Caco-2 (cell line): Measurements from ENCODE around the gene WWC2. TPM values are rescaled to one million over a fixed set of nuclear protein-coding genes. Genes with fewer than 3 reads are reported as not detected.

Source experiments
- BruUV-seq: library from RNA; stranded (reverse); fragments of 400-500 nt; replicated peaks from 2 replicates; lab custom pipeline; 2021; lab: Mats Ljungman, UMichigan
- CTCF ChIA-PET: fragments of 300-600 bp; sonication (Branson Sonifier 250); formaldehyde crosslinking; loops from one replicate; lab custom pipeline; 2022; ENCODE audit warnings: antibody characterized with exemption; lab: Charles Lee
- POLR2A ChIA-PET: fragments of 300-600 bp; sonication (Branson Sonifier 250); formaldehyde crosslinking; loops from one replicate; lab custom pipeline; 2022; ENCODE audit warnings: antibody characterized with exemption; lab: Charles Lee
- DNase-seq, 2 experiments: peaks; one replicate each; pipeline versions ENCODE4 v3.0.0 to v3.0.0-alpha.2; 2020 to 2022
- H3K27me3 ChIP-seq: replicated peaks from 2 replicates; pipeline ENCODE4 v1.6.0; 2011; ENCODE audit warnings: low read length; ENCODE audit not compliant: control insufficient read depth, insufficient read depth
- H3K36me3 ChIP-seq: 2 replicates; pipeline ENCODE4 v1.5.1; 2011; ENCODE audit warnings: low read length; ENCODE audit not compliant: control insufficient read depth, insufficient read depth
- H3K4me1 ChIP-seq: fragments of 250-450 bp; sonication (Bioruptor Pico); 2 replicates; pipeline ENCODE4 v1.5.1; 2020; ENCODE audit warnings: mild to moderate bottlenecking
- H3K4me3 ChIP-seq: 2 replicates; pipeline ENCODE4 v1.5.1; 2011; ENCODE audit warnings: low read depth, mild to moderate bottlenecking, control low read depth, low read length
- H3K9me3 ChIP-seq: fragments of 250-450 bp; sonication (Bioruptor Pico); 2 replicates; pipeline ENCODE4 v1.5.1; 2020; ENCODE audit warnings: mild to moderate bottlenecking, moderate library complexity
- H3K27ac Mint-ChIP-seq: one replicate; pipeline ENCODE4 v1.8.0; 2022; ENCODE audit warnings: mixed read lengths; ENCODE audit not compliant: unreplicated experiment
- H3K27me3 Mint-ChIP-seq: one replicate; pipeline ENCODE4 v1.8.0; 2022; ENCODE audit warnings: mixed read lengths; ENCODE audit not compliant: insufficient read depth, unreplicated experiment
- H3K36me3 Mint-ChIP-seq: one replicate; pipeline ENCODE4 v1.8.0; 2022; ENCODE audit warnings: mild to moderate bottlenecking, mixed read lengths; ENCODE audit not compliant: insufficient read depth, unreplicated experiment
- H3K4me1 Mint-ChIP-seq: one replicate; pipeline ENCODE4 v1.8.0; 2022; ENCODE audit warnings: low read depth, mixed read lengths; ENCODE audit not compliant: unreplicated experiment
- H3K4me3 Mint-ChIP-seq: one replicate; pipeline ENCODE4 v1.8.0; 2022; ENCODE audit warnings: mild to moderate bottlenecking, moderate library complexity, mixed read lengths; ENCODE audit not compliant: unreplicated experiment
- H3K9me3 Mint-ChIP-seq: one replicate; pipeline ENCODE4 v1.8.0; 2022; ENCODE audit warnings: mixed read lengths; ENCODE audit not compliant: unreplicated experiment
- intact Hi-C: fragments of 100-400 bp; cut with micrococcal nuclease; formaldehyde crosslinking; loops from one replicate; pipeline ENCODE4 v1.10.0; 2022; ENCODE audit not compliant: unreplicated experiment
- total RNA-seq: library from RNA; stranded (reverse); gene quantifications from 2 replicates; pipeline ENCODE4 v1.2.3, GENCODE V29; 2022
- TF ChIP-seq, protein P1 (sequence below), 2 experiments: fragments of 200-600 bp in 1 of 2; IDR thresholded peaks; 1 replicate in 1 of 2; 2 replicates in 1 of 2; pipeline versions ENCODE4 v1.5.1 to v1.8.0; 2011 to 2022; ENCODE audit warnings: antibody characterized with exemption in 1 of 2, control low read depth in 1 of 2, inconsistent platforms in 1 of 2, low read depth in 1 of 2, low read length in 1 of 2, mild to moderate bottlenecking in 1 of 2, moderate library complexity in 1 of 2; ENCODE audit not compliant: insufficient read depth in 1 of 2, severe bottlenecking in 1 of 2, unreplicated experiment in 1 of 2

Gene WWC2
- total RNA-seq, 1 experiment from 2014 or later, result 126 TPM

DNA sequence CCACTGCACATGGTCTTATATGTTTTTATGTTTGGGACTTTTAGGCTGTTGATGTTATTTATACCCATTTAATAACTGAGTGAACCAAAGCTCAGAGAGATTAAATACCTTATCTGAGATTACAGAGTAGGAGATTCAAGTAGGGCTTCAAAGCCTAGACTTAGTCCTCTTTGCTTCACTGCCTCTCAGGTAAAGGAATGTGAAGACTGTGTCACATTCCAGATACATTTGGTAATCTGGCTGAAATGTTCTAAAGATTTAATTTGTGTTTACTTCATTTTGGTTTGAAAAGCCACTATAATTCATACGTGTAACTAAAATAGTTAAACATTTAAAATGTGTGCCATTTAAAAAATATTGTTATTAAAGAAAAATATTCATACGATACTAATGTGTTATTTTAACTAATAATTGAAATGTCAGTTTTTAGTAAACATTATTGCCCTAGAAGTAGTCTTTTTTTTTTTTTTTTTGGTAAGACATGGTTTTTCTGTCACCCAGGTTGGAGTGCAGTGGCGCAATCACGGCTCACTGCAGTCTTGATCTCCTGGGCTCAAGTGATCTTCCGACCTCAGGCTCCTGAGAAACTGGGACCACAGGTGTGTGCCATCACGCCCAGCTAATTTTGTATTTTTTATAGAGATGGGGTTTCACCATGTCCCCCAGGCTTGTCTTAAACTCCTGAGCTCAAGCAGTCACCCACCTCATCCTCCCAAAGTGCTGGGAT is 54.3 kb downstream of the WWC2 start:
- Mint-ChIP-seq H3K9me3 (no peaks in the 10 kb centered on the region), H3K4me1 (peaks cover 32% of the 10 kb centered on the region), H3K36me3 (peaks cover 25% of the 10 kb centered on the region), H3K27ac (no peak overlapping the region), H3K4me3 (no peak overlapping the region), H3K27me3 (no peaks in the 10 kb centered on the region)
- Histone ChIP-seq H3K36me3 (no peaks in the 10 kb centered on the region), H3K4me3 (no peak overlapping the region), H3K9me3 (no peaks in the 10 kb centered on the region), H3K27me3 (no peaks in the 10 kb centered on the region), H3K4me1 (peaks cover 39% of the 10 kb centered on the region)
- intact Hi-C loops, result loop anchor here (5.0 kb wide), 1 partner anchor 99 kb away; no protein-coding TSS in a partner anchor
- TF ChIP-seq, protein P1, sequence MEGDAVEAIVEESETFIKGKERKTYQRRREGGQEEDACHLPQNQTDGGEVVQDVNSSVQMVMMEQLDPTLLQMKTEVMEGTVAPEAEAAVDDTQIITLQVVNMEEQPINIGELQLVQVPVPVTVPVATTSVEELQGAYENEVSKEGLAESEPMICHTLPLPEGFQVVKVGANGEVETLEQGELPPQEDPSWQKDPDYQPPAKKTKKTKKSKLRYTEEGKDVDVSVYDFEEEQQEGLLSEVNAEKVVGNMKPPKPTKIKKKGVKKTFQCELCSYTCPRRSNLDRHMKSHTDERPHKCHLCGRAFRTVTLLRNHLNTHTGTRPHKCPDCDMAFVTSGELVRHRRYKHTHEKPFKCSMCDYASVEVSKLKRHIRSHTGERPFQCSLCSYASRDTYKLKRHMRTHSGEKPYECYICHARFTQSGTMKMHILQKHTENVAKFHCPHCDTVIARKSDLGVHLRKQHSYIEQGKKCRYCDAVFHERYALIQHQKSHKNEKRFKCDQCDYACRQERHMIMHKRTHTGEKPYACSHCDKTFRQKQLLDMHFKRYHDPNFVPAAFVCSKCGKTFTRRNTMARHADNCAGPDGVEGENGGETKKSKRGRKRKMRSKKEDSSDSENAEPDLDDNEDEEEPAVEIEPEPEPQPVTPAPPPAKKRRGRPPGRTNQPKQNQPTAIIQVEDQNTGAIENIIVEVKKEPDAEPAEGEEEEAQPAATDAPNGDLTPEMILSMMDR (IDR thresholded peaks at IDR 0.05; ENCODE audit: insufficient read depth in 1 of 2, low read depth in 1 of 2, low read length in 1 of 2, severe bottlenecking in 1 of 2, unreplicated experiment in 1 of 2), result no peak
- CTCF ChIA-PET, result no interaction called here
- BruUV-seq, result no TSS peak
- POLR2A ChIA-PET, result no interaction called here
- peak; percentile 43 to 44 for DNase-seq

DNA sequence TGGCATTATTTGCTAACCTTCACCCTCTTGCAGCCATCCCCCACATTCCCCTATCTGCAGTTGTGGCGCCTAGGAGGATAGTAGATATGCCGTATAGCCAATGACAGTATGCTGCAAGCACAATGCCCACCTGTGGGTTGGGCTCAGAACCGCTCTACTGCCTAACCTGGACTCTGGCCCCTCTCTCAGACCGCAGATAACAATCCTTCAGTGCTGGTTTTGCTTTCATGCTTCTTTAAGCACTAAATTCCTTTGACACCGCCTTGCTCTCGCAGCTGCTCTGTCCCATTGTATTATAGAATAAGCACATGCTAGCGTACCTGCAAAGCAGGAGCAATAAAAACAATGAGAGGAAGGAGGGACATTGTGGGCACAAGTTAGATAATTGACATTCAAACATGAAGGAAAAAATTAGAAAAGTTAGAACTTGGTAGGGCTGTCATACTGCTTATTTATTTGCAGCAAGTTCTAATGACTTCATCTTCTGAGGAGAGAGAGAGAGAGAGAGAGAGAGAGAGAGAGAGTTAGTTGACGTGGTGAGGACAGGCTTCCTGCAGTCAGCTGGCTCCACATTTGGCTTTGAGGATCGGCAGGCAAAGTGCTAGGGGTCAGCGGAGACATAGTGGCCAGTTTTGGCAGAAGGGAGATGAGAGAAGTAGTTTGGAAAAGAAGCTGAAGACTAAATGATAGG is 55.8 kb downstream of the WWC2 start:
- H3K36me3 ChIP-seq, result no peaks in the 10 kb centered on the region
- ChIA-PET POLR2A (interaction anchor here (0.6 to 0.7 kb wide), 2 partner anchors 10 to 925 kb away, joined by 3 to 6 read pairs; no protein-coding TSS in a partner anchor), CTCF (interaction anchor here (0.6 kb wide), 1 partner anchor 16 kb away, joined by 3 read pairs; no protein-coding TSS in a partner anchor)
- H3K27ac Mint-ChIP-seq, result peak overlapping the region; percentile 66
- H3K4me1 Mint-ChIP-seq, result peaks cover 28% of the 10 kb centered on the region
- no peaks in the 10 kb centered on the region for H3K9me3 Mint-ChIP-seq
- H3K4me3 Mint-ChIP-seq, result peak overlapping the region; percentile 65
- H3K4me3 ChIP-seq, result peak overlapping the region; percentile 29
- no peaks in the 10 kb centered on the region for H3K27me3 ChIP-seq
- no peaks in the 10 kb centered on the region for H3K27me3 Mint-ChIP-seq
- intact Hi-C loops, result loop anchor here (1.0 to 5.0 kb wide), 4 partner anchors 10 to 97 kb away; no protein-coding TSS in a partner anchor
- peaks cover 21% of the 10 kb centered on the region for H3K36me3 Mint-ChIP-seq
- TF ChIP-seq, protein P1 (IDR thresholded peaks at IDR 0.05; ENCODE audit: insufficient read depth in 1 of 2, low read depth in 1 of 2, low read length in 1 of 2, severe bottlenecking in 1 of 2, unreplicated experiment in 1 of 2), result no peak
- no peaks in the 10 kb centered on the region for H3K9me3 ChIP-seq
- peaks cover 52% of the 10 kb centered on the region for H3K4me1 ChIP-seq
- DNase-seq, result peak; percentile 82 to 89
- no TSS peak for BruUV-seq

DNA sequence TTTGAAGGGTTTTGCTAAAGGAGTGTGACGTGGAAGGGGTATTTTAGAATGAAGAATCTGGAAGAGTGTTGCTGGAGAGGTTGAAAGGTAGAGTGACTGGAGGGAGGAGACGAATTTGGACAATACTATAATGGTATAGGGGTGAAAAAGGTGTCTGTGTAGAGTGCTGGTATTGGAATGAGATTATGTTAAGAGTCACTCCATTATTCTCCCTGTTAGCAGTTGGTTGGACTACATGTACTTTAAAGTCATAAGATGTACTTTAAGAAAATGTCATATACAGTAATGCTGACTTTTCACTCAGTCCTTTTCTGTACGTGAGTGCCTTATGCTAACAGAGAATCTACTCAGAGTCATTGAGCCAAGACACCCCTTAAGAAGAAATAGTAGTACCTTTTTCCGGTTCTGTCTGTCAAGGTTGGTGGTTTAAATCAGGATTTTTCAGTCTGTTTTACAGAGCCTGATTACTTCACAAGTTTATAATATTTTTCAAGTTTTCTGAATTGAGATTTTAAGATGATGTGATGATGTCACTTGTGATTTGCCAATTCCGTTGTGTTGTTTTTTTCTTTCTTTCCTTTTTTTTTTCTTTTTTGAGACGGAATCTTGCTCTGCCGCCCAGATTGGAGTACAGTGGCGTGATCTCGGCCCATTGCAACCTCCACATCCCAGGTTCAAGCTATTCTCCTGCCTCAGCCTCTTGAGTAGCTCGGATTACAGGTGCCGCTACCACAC is 56.6 kb downstream of the WWC2 start:
- H3K27me3 Mint-ChIP-seq, result no peaks in the 10 kb centered on the region
- H3K4me1 Mint-ChIP-seq, result peaks cover 35% of the 10 kb centered on the region
- BruUV-seq, result TSS peak; percentile 67
- no peaks in the 10 kb centered on the region for H3K9me3 Mint-ChIP-seq
- peak overlapping the region; percentile 66 for H3K27ac Mint-ChIP-seq
- intact Hi-C loops, result loop anchor here (2.0 kb wide), 1 partner anchor 45 kb away; no protein-coding TSS in a partner anchor
- TF ChIP-seq, protein P1 (IDR thresholded peaks at IDR 0.05; ENCODE audit: insufficient read depth in 1 of 2, low read depth in 1 of 2, low read length in 1 of 2, severe bottlenecking in 1 of 2, unreplicated experiment in 1 of 2), result no peak
- POLR2A ChIA-PET, result interaction anchor here (0.6 kb wide), 1 partner anchor 9 kb away, joined by 3 read pairs; no protein-coding TSS in a partner anchor
- no peaks in the 10 kb centered on the region for H3K27me3 ChIP-seq
- no peaks in the 10 kb centered on the region for H3K36me3 ChIP-seq
- CTCF ChIA-PET, result interaction anchor here (0.6 kb wide), 1 partner anchor 15 kb away, joined by 3 read pairs; no protein-coding TSS in a partner anchor
- no peak for DNase-seq
- H3K9me3 ChIP-seq, result no peaks in the 10 kb centered on the region
- peaks cover 59% of the 10 kb centered on the region for H3K4me1 ChIP-seq
- H3K4me3 ChIP-seq, result peak overlapping the region; percentile 29
- peaks cover 18% of the 10 kb centered on the region for H3K36me3 Mint-ChIP-seq
- H3K4me3 Mint-ChIP-seq, result peak overlapping the region; percentile 65
